ENCODE data around the gene YIPF3. TPM values are rescaled to one million over a fixed set of nuclear protein-coding genes. Genes with fewer than 3 reads are reported as not detected.

YIPF3 gene
- total RNA-seq, 4 donors from 2014 or later: 55.6 to 97.9 (median 73.5) TPM

DNA sequence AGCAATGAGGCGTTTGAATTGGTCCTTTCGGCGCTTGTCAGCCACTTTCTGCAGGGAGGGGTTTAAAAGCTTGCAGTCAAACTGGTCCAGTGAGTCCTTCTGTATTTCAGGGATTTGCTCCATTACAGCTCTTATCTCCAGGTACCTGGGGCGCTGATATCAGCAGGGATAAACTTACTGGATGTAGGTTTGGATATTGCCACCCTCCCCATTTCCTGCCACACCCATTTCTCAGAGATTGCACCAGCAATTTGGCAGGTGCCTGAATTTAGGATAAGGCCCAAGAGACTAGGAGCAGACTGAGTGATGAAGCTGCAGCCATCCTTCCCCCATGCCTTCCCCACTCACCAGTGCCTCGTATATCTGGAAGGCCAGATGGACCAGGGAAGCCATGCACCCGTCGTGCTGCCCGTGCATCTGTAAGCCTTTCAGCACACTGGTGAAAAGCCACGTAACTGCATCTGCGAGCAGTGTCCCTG lies 7.8 kb upstream of the YIPF3 start:
- no peak for TF ChIP-seq POLR2A (IDR thresholded peaks at IDR 0.05)
- TF ChIP-seq, protein P1, sequence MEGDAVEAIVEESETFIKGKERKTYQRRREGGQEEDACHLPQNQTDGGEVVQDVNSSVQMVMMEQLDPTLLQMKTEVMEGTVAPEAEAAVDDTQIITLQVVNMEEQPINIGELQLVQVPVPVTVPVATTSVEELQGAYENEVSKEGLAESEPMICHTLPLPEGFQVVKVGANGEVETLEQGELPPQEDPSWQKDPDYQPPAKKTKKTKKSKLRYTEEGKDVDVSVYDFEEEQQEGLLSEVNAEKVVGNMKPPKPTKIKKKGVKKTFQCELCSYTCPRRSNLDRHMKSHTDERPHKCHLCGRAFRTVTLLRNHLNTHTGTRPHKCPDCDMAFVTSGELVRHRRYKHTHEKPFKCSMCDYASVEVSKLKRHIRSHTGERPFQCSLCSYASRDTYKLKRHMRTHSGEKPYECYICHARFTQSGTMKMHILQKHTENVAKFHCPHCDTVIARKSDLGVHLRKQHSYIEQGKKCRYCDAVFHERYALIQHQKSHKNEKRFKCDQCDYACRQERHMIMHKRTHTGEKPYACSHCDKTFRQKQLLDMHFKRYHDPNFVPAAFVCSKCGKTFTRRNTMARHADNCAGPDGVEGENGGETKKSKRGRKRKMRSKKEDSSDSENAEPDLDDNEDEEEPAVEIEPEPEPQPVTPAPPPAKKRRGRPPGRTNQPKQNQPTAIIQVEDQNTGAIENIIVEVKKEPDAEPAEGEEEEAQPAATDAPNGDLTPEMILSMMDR (IDR thresholded peaks at IDR 0.05 in 4 of 5, conservative IDR thresholded peaks at IDR 0.05 in 1 of 5): no peak
- in situ Hi-C loops (cut with MboI; ENCODE audit: low sequenced_read_pairs in 4 of 4) (loop anchor here in 1 of 4 donors (25.0 kb wide), 1 partner anchor 287 kb away; the partner anchor contains the start of genes DNPH1 and TTBK1), intact Hi-C loops (cut with DNase I; ENCODE audit: low total_unique reads) (no loop called here)
- no peak overlapping the region for H3K27ac ChIP-seq
- no peaks in the 10 kb centered on the region for H3K27me3 ChIP-seq
- peaks cover 0 to 99% of the 10 kb centered on the region in 2 donors for H3K36me3 ChIP-seq
- no peaks in the 10 kb centered on the region for H3K4me1 ChIP-seq
- ATAC-seq: no peak
- no peaks in the 10 kb centered on the region for H3K9me3 ChIP-seq
- DNase-seq: no peak
- no peak overlapping the region for H3K4me3 ChIP-seq

DNA sequence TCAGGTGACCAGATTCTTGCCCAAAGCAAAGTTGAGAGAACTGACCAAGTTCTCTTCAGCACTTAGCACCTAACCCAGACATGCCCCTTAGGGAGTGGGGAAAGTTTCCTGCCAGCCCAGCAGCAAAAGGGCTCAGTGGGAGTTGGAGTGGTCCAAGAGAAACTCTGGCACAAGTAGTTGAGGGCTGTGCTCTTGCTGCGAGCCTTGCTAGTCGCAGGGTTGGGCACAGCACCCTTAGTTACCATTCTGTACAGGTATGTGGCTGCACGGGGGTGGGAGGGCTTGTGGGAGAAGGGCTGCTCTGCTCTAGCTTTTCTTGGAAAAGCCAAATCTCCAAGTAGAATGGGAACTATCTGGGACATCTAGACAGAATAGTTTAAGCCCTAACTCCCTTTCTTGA lies 6.6 kb upstream of the YIPF3 start:
- H3K36me3 ChIP-seq: peaks cover 0 to 91% of the 10 kb centered on the region in 2 donors
- no peak for ATAC-seq
- in situ Hi-C loops (cut with MboI; ENCODE audit: low sequenced_read_pairs in 4 of 4): loop anchor here in 1 of 4 donors (25.0 kb wide), 1 partner anchor 286 kb away; the partner anchor contains the start of genes DNPH1 and TTBK1
- H3K4me1 ChIP-seq: peaks cover 2 to 5% of the 10 kb centered on the region in 2 donors
- no peaks in the 10 kb centered on the region for H3K9me3 ChIP-seq
- intact Hi-C loops (cut with DNase I; ENCODE audit: low total_unique reads): no loop called here
- no peak for TF ChIP-seq POLR2A (IDR thresholded peaks at IDR 0.05)
- TF ChIP-seq, protein P1 (IDR thresholded peaks at IDR 0.05 in 4 of 5, conservative IDR thresholded peaks at IDR 0.05 in 1 of 5): no peak
- H3K27me3 ChIP-seq: no peaks in the 10 kb centered on the region
- DNase-seq: no peak
- H3K4me3 ChIP-seq: no peak overlapping the region
- no peak overlapping the region for H3K27ac ChIP-seq

DNA sequence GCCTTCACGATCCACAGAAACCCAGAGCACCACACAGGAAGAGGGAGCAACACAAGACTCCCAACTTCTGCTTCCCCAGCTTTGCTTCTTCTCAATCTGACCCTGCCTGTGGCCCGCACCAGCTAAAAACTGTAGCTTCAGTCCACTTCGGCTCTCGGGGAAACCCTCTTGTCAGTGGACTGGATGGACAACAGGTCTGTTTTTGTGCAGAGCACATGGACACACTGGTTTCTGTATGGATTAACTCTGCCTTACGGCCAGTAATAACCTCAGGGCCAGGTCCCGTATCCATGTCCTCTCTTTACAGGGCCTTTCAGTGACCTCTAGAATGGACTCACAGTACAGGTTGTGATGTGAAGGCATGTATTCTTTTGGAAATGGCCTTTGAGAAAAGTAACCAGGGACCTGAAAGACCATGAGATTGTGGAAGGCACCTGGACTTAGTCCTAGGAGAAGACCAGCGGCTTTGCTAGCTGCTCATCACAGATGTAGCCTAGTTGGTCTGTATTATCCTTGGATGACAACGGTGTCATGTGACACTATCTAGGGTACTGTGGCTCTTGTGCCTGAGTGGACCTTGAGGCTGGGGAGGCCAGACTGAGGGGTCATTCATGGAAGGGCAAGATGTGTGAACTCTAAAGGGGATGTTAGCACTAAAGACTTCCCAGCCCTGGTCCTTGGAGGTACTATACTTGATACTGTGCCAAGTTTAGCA lies 6.0 kb upstream of the YIPF3 start:
- DNase-seq (no peak), ATAC-seq (no peak)
- Histone ChIP-seq H3K4me1 (peaks cover 7 to 10% of the 10 kb centered on the region in 2 donors), H3K9me3 (no peaks in the 10 kb centered on the region), H3K36me3 (peaks cover 0 to 85% of the 10 kb centered on the region in 2 donors), H3K27ac (no peak overlapping the region), H3K4me3 (no peak overlapping the region), H3K27me3 (no peaks in the 10 kb centered on the region)
- no peak for TF ChIP-seq POLR2A (IDR thresholded peaks at IDR 0.05)
- TF ChIP-seq, protein P1 (IDR thresholded peaks at IDR 0.05 in 4 of 5, conservative IDR thresholded peaks at IDR 0.05 in 1 of 5): no peak
- in situ Hi-C loops (cut with MboI; ENCODE audit: low sequenced_read_pairs in 4 of 4) (loop anchor here in 1 of 4 donors (25.0 kb wide), 1 partner anchor 285 kb away; the partner anchor contains the start of genes DNPH1 and TTBK1), intact Hi-C loops (cut with DNase I; ENCODE audit: low total_unique reads) (no loop called here)

DNA sequence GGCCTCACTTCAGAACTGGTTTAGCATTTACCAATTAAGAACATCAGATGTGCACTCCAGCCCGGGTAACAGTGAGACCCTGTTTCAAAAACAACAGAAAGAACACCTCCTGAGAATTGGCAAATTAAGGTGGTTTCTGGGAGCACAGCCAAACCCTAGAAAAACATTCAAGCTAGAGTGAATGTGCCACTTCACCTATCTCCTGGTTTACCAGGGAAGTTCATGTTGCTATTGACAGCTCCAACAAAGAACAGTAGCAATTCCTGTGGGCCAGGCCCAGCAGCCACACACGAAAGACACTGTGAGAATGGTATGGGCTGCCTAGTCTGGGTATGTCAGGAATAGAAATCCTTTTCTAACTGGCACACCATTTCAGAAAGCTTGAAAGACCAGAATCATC lies 5.1 kb upstream of the YIPF3 start:
- Histone ChIP-seq H3K4me3 (no peak overlapping the region), H3K27me3 (no peaks in the 10 kb centered on the region), H3K9me3 (no peaks in the 10 kb centered on the region), H3K27ac (no peak overlapping the region), H3K4me1 (peaks cover 10 to 15% of the 10 kb centered on the region in 2 donors), H3K36me3 (peaks cover 0 to 77% of the 10 kb centered on the region in 2 donors)
- no peak for DNase-seq
- in situ Hi-C loops (cut with MboI; ENCODE audit: low sequenced_read_pairs in 4 of 4): loop anchor here in 1 of 4 donors (25.0 kb wide), 1 partner anchor 285 kb away; the partner anchor contains the start of genes DNPH1 and TTBK1
- no peak for ATAC-seq
- TF ChIP-seq, protein P1 (IDR thresholded peaks at IDR 0.05 in 4 of 5, conservative IDR thresholded peaks at IDR 0.05 in 1 of 5): no peak
- TF ChIP-seq POLR2A (IDR thresholded peaks at IDR 0.05): no peak
- intact Hi-C loops (cut with DNase I; ENCODE audit: low total_unique reads): no loop called here

Measured in gastrocnemius medialis (tissue), 4 donors.